OCI-LY7 (cell line): Measurements from ENCODE around the gene ABCC11. TPM values are rescaled to one million over a fixed set of nuclear protein-coding genes. Genes with fewer than 3 reads are reported as not detected.

Experiments
- BruUV-seq: library from RNA; stranded (reverse); fragments of 400-500 nt; replicated peaks from 2 replicates; lab custom pipeline; 2021; lab: Mats Ljungman, UMichigan
- CTCF ChIA-PET: fragments of 300-600 bp; sonication (Branson Sonifier 250); formaldehyde crosslinking; loops from one replicate; lab custom pipeline; 2022; ENCODE audit warnings: antibody characterized with exemption; ENCODE audit not compliant: unreplicated experiment; lab: Charles Lee
- POLR2A ChIA-PET: fragments of 300-600 bp; sonication (Branson Sonifier 250); formaldehyde crosslinking; loops from one replicate; lab custom pipeline; 2022; ENCODE audit warnings: antibody characterized with exemption; lab: Charles Lee
- DNase-seq: peaks from one replicate; pipeline ENCODE4 v3.0.0-alpha.2; 2015; ENCODE audit warnings: low spot score
- H2AFZ ChIP-seq: fragments of 200-600 bp; sonication (generic), shearing (Covaris generic); 2 replicates; pipeline ENCODE4 v1.6.1; 2014; ENCODE audit warnings: mild to moderate bottlenecking, antibody characterized with exemption, low read length, moderate library complexity
- H3K27ac ChIP-seq: fragments of 200-600 bp; sonication (generic); 2 replicates; pipeline ENCODE4 v1.5.1; 2014; ENCODE audit warnings: mixed run types, low read depth, mild to moderate bottlenecking, moderate library complexity, low read length, inconsistent platforms; ENCODE audit not compliant: poor library complexity, severe bottlenecking
- H3K36me3 ChIP-seq: fragments of 200-600 bp; sonication (generic); 2 replicates; pipeline ENCODE4 v1.6.1; 2014; ENCODE audit warnings: mild to moderate bottlenecking, antibody characterized with exemption, low read length, moderate library complexity, mixed read lengths; ENCODE audit not compliant: insufficient read depth
- H3K4me1 ChIP-seq: fragments of 200-600 bp; sonication (generic); 2 replicates; pipeline ENCODE4 v1.5.1; 2014; ENCODE audit warnings: mild to moderate bottlenecking, low read length; ENCODE audit not compliant: insufficient read depth, poor library complexity, severe bottlenecking
- H3K4me2 ChIP-seq: fragments of 200-600 bp; sonication (generic); 2 replicates; pipeline ENCODE4 v1.6.1; 2014; ENCODE audit warnings: mild to moderate bottlenecking, low read length
- H3K4me3 ChIP-seq: fragments of 200-600 bp; sonication (generic); 2 replicates; pipeline ENCODE4 v1.5.1; 2014; ENCODE audit warnings: mild to moderate bottlenecking, low read depth, low read length; ENCODE audit not compliant: poor library complexity, severe bottlenecking
- H3K79me2 ChIP-seq: fragments of 200-600 bp; sonication (generic); 2 replicates; pipeline ENCODE4 v1.6.1; 2016; ENCODE audit warnings: low read depth, mild to moderate bottlenecking, low read length, moderate library complexity, mixed read lengths; ENCODE audit not compliant: insufficient read depth
- H3K9me2 ChIP-seq: fragments of 200-600 bp; sonication (generic); 2 replicates; pipeline ENCODE4 v1.6.1; 2016; ENCODE audit warnings: mild to moderate bottlenecking, low read length, mixed read lengths; ENCODE audit not compliant: insufficient read depth
- H3K9me3 ChIP-seq: fragments of 200-600 bp; sonication (generic); 2 replicates; pipeline ENCODE4 v1.6.1; 2014; ENCODE audit warnings: mild to moderate bottlenecking, mixed run types, low read length, mixed read lengths
- H4K20me1 ChIP-seq: fragments of 200-600 bp; sonication (generic); 2 replicates; pipeline ENCODE4 v1.6.1; 2014; ENCODE audit warnings: mild to moderate bottlenecking, antibody characterized with exemption, low read length, moderate library complexity, mixed read lengths; ENCODE audit not compliant: insufficient read depth
- EZH2phosphoT487 ChIP-seq: fragments of 200-600 bp; sonication (generic); IDR thresholded peaks from 2 replicates; pipeline ENCODE4 v1.6.1; 2018; ENCODE audit warnings: low read depth, borderline replicate concordance, mild to moderate bottlenecking, mixed run types, antibody characterized with exemption, low read length, moderate library complexity, mixed read lengths
- intact Hi-C: fragments of 100-400 bp; cut with micrococcal nuclease; formaldehyde crosslinking; loops from one replicate; pipeline ENCODE4 v1.10.0; 2022; ENCODE audit not compliant: unreplicated experiment
- total RNA-seq, 2 experiments: library from RNA; depleted of rRNA in 1 of 2; stranded (reverse); fragments of >200 nt in 1 of 2; shearing (Covaris generic) in 1 of 2; gene quantifications; 2 replicates each; pipeline ENCODE4 v1.2.3, GENCODE V29; 2014 to 2022
- TF ChIP-seq, protein P1 (sequence below): fragments of 200-600 bp; sonication (generic); conservative IDR thresholded peaks from 2 replicates; pipeline ENCODE4 v1.5.1; 2014; ENCODE audit warnings: mild to moderate bottlenecking, antibody characterized with exemption, low read length, moderate library complexity, mixed read lengths

Gene ABCC11
- total RNA-seq, 2 experiments from 2014 or later = 0.10 TPM; not detected in 1

DNA sequence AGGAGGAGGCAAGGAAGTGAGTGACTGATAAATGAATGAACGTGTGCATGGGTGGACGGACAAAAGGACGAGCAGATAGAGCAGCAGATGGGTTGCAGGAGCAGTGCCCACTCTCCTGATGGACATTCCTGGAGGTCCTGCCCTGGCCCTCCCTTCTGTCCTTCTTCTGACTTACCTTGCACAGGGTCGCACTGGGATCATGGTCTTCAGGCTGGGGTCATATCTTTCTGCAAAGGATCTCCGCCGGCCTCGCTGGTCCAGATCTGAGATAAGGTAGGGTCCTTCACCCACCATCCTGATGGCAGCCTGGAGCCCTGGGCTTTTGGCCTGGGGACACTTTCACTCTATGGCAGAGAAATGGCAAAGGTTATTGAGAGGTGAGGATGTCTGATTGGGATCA lies 101.2 kb downstream of the ABCC11 start:
- CTCF ChIA-PET = no interaction called here
- BruUV-seq = no TSS peak
- POLR2A ChIA-PET = interaction anchor here (0.6 kb wide), 1 partner anchor 1015 kb away, joined by 4 read pairs; no protein-coding TSS in a partner anchor

DNA sequence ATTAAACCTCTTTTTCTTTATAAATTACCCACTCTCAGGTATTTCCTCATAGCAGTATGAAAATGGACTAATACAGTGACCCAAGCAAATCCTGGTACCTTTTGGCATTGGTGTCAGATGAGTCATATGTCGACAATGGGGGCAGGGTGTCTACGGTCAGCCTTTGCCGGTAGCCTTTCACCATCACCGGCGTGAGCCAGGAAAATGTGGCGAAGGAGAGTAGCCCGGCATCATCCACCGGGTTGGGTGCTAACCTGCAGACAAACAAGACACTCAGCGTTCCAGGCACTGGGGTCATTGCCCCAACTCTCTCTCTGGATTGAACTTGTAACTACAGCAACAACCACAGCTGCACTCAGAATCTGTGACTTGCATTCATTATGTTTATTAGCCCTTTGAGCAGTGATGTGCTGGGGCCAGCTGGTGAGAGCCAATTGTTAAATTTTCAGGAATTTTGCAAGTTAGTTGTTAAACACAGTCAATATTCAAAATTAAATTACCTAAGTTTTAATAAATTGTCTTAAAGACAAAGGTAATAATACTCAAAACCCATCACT lies 103.4 kb downstream of the ABCC11 start:
- intact Hi-C loops = no loop called here
- no peak overlapping the region for H3K27ac ChIP-seq
- no peak overlapping the region for H2AFZ ChIP-seq
- TF ChIP-seq EZH2phosphoT487 = no peak
- TF ChIP-seq, protein P1, sequence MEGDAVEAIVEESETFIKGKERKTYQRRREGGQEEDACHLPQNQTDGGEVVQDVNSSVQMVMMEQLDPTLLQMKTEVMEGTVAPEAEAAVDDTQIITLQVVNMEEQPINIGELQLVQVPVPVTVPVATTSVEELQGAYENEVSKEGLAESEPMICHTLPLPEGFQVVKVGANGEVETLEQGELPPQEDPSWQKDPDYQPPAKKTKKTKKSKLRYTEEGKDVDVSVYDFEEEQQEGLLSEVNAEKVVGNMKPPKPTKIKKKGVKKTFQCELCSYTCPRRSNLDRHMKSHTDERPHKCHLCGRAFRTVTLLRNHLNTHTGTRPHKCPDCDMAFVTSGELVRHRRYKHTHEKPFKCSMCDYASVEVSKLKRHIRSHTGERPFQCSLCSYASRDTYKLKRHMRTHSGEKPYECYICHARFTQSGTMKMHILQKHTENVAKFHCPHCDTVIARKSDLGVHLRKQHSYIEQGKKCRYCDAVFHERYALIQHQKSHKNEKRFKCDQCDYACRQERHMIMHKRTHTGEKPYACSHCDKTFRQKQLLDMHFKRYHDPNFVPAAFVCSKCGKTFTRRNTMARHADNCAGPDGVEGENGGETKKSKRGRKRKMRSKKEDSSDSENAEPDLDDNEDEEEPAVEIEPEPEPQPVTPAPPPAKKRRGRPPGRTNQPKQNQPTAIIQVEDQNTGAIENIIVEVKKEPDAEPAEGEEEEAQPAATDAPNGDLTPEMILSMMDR = no peak
- no peak overlapping the region for H3K4me2 ChIP-seq
- no peaks in the 10 kb centered on the region for H3K9me3 ChIP-seq
- no peak for DNase-seq
- no peaks in the 10 kb centered on the region for H3K9me2 ChIP-seq
- H3K36me3 ChIP-seq = no peaks in the 10 kb centered on the region
- no peaks in the 10 kb centered on the region for H3K79me2 ChIP-seq
- ChIA-PET CTCF (no interaction called here), POLR2A (no interaction called here)
- no TSS peak for BruUV-seq
- H4K20me1 ChIP-seq = no peaks in the 10 kb centered on the region
- no peaks in the 10 kb centered on the region for H3K4me1 ChIP-seq
- H3K4me3 ChIP-seq = no peak overlapping the region

More for the DNA sequence above, 101.2 kb downstream of the ABCC11 start:
- DNase-seq = no peak
- Histone ChIP-seq H3K79me2 (no peaks in the 10 kb centered on the region), H3K4me1 (no peaks in the 10 kb centered on the region), H4K20me1 (no peaks in the 10 kb centered on the region), H3K4me2 (no peak overlapping the region), H3K9me3 (no peaks in the 10 kb centered on the region), H3K4me3 (no peak overlapping the region), H3K36me3 (no peaks in the 10 kb centered on the region), H3K9me2 (no peaks in the 10 kb centered on the region), H3K27ac (no peak overlapping the region), H2AFZ (no peak overlapping the region)
- TF ChIP-seq EZH2phosphoT487 = no peak
- TF ChIP-seq, protein P1 = no peak
- intact Hi-C loops = no loop called here

DNA sequence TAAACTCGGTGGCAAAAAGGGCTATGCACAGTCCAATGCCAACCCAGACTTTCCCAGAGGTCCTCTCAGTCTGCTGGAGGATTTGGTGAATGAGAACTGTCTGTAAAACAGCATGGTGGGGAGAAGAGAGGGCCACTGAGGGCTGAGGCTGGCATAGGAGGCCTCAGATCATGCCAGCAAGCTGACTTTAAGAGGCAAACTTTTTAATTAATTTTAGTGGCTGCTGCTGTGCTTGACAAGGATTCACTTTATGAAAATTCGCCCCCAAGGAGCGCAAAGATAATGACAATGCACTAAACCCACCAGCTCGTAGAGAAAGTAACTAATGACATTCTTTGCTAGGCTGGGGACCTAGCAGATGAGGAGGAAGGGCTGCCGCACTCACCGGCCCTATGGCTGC lies 106.5 kb downstream of the ABCC11 start:
- H3K9me2 ChIP-seq = no peaks in the 10 kb centered on the region
- H3K4me3 ChIP-seq = no peak overlapping the region
- CTCF ChIA-PET = no interaction called here
- H3K36me3 ChIP-seq = no peaks in the 10 kb centered on the region
- H3K27ac ChIP-seq = no peak overlapping the region
- no peaks in the 10 kb centered on the region for H3K9me3 ChIP-seq
- intact Hi-C loops = no loop called here
- TF ChIP-seq, protein P1 = no peak
- no peak for TF ChIP-seq EZH2phosphoT487
- no TSS peak for BruUV-seq
- no peaks in the 10 kb centered on the region for H4K20me1 ChIP-seq
- no peak overlapping the region for H2AFZ ChIP-seq
- H3K79me2 ChIP-seq = no peaks in the 10 kb centered on the region
- H3K4me1 ChIP-seq = no peaks in the 10 kb centered on the region
- no peak overlapping the region for H3K4me2 ChIP-seq
- POLR2A ChIA-PET = no interaction called here
- DNase-seq = no peak
